CD14-positive monocyte (primary cell): Measurements from ENCODE around the gene GRXCR1. TPM values are rescaled to one million over a fixed set of nuclear protein-coding genes. Genes with fewer than 3 reads are reported as not detected.

Experiments
- DNase-seq, 3 donors: peaks; one replicate each; pipeline ENCODE4 v3.0.0-alpha.2; 2011 to 2022
- H2AFZ ChIP-seq: 2 replicates; pipeline ENCODE4 v1.6.0; 2012; ENCODE audit warnings: mild to moderate bottlenecking, low read depth, low read length, inconsistent platforms; ENCODE audit not compliant: insufficient read depth, poor library complexity, severe bottlenecking
- H3K27ac ChIP-seq, 2 donors: 1 replicate in 1 of 2; 2 replicates in 1 of 2; pipeline ENCODE4 v1.5.1; 2012 to 2013; ENCODE audit warnings: low read length in 2 of 2, control low read depth in 1 of 2, inconsistent platforms in 1 of 2, low read depth in 1 of 2, mild to moderate bottlenecking in 1 of 2
- H3K27me3 ChIP-seq, 2 donors: one replicate each; pipeline versions ENCODE4 v1.6.0 to v1.6.1; 2011 to 2013; ENCODE audit warnings: low read length in 2 of 2; ENCODE audit not compliant: control insufficient read depth in 2 of 2, insufficient read depth in 2 of 2
- H3K36me3 ChIP-seq, 2 donors: replicated peaks in 1 of 2; 1 replicate in 1 of 2; 2 replicates in 1 of 2; pipeline versions ENCODE4 v1.5.1 to v1.6.1; 2012 to 2013; ENCODE audit warnings: low read length in 2 of 2, control low read depth in 1 of 2, inconsistent platforms in 1 of 2, mild to moderate bottlenecking in 1 of 2; ENCODE audit not compliant: insufficient read depth in 2 of 2, control insufficient read depth in 1 of 2
- H3K4me1 ChIP-seq, 2 donors: 1 replicate in 1 of 2; 2 replicates in 1 of 2; pipeline versions ENCODE4 v1.5.1 to v1.6.1; 2012 to 2013; ENCODE audit warnings: low read length in 2 of 2, control low read depth in 1 of 2, inconsistent platforms in 1 of 2, mild to moderate bottlenecking in 1 of 2, moderate library complexity in 1 of 2; ENCODE audit not compliant: insufficient read depth in 2 of 2, control insufficient read depth in 1 of 2
- H3K4me2 ChIP-seq: replicated peaks from 2 replicates; pipeline ENCODE3; 2012; ENCODE audit warnings: low read length, moderate library complexity, mild to moderate bottlenecking; ENCODE audit not compliant: poor library complexity, severe bottlenecking; ENCODE audit errors: extremely low read depth
- H3K4me3 ChIP-seq, 3 experiments: fragments of 200-600 bp in 1 of 3; sonication (generic) in 1 of 3; replicated peaks in 1 of 3; 1 replicate in 2 of 3; 2 replicates in 1 of 3; pipeline ENCODE4 v1.5.1; 2011 to 2013; ENCODE audit warnings: low read length in 3 of 3, mild to moderate bottlenecking in 3 of 3, control low read depth in 2 of 3, low read depth in 2 of 3, inconsistent platforms in 1 of 3, moderate library complexity in 1 of 3
- H3K79me2 ChIP-seq: 2 replicates; pipeline ENCODE4 v1.6.0; 2012; ENCODE audit warnings: mild to moderate bottlenecking, control low read depth, inconsistent platforms, low read length, moderate library complexity; ENCODE audit not compliant: insufficient read depth
- H3K9ac ChIP-seq: 2 replicates; pipeline ENCODE4 v1.6.0; 2017; ENCODE audit warnings: low read length, mild to moderate bottlenecking; ENCODE audit not compliant: insufficient read depth, poor library complexity, severe bottlenecking
- H3K9me3 ChIP-seq, 2 donors: replicated peaks in 1 of 2; 1 replicate in 1 of 2; 2 replicates in 1 of 2; pipeline versions ENCODE4 v1.5.1 to v1.6.1; 2012 to 2013; ENCODE audit warnings: low read length in 2 of 2, control low read depth in 1 of 2; ENCODE audit not compliant: control insufficient read depth in 1 of 2, insufficient read depth in 1 of 2
- H4K20me1 ChIP-seq: 2 replicates; pipeline ENCODE4 v1.6.0; 2012; ENCODE audit warnings: mild to moderate bottlenecking, low read length, control low read depth, moderate library complexity; ENCODE audit not compliant: insufficient read depth
- H3K27ac Mint-ChIP-seq, 7 donors: one replicate each; pipeline ENCODE4 v1.8.0; 2020; ENCODE audit warnings: mild to moderate bottlenecking in 7 of 7, mixed read lengths in 7 of 7, moderate library complexity in 6 of 7, inconsistent platforms in 2 of 7
- H3K27me3 Mint-ChIP-seq, 3 donors: one replicate each; pipeline ENCODE4 v1.8.0; 2021 to 2022; ENCODE audit warnings: low read depth in 3 of 3, mild to moderate bottlenecking in 3 of 3, mixed read lengths in 3 of 3, moderate library complexity in 3 of 3, inconsistent platforms in 1 of 3
- H3K36me3 Mint-ChIP-seq, 2 donors: one replicate each; pipeline ENCODE4 v1.8.0; 2020; ENCODE audit warnings: mixed read lengths in 2 of 2, inconsistent platforms in 1 of 2, mild to moderate bottlenecking in 1 of 2
- H3K4me1 Mint-ChIP-seq: one replicate; pipeline ENCODE4 v1.8.0; 2020; ENCODE audit warnings: mild to moderate bottlenecking, mixed read lengths
- H3K4me3 Mint-ChIP-seq, 2 donors: one replicate each; pipeline ENCODE4 v1.8.0; 2020; ENCODE audit warnings: mild to moderate bottlenecking in 2 of 2, mixed read lengths in 2 of 2, moderate library complexity in 1 of 2
- H3K9me3 Mint-ChIP-seq, 7 donors: one replicate each; pipeline ENCODE4 v1.8.0; 2020 to 2022; ENCODE audit warnings: mixed read lengths in 7 of 7, mild to moderate bottlenecking in 6 of 7, moderate library complexity in 6 of 7, inconsistent platforms in 2 of 7
- CTCF ChIP-seq: fragments of 200-600 bp; IDR thresholded peaks from one replicate; pipeline ENCODE4 v1.8.0; 2022; ENCODE audit warnings: antibody characterized with exemption, mild to moderate bottlenecking
- WGBS: methylation state at CpG from one replicate; pipeline ENCODE4 v1.1.5; 2013; ENCODE audit warnings: missing lambda C conversion rate; ENCODE audit not compliant: insufficient coverage; 5-methylcytosine and 5-hydroxymethylcytosine counted together
- intact Hi-C, 2 donors: fragments of 100-400 bp; cut with micrococcal nuclease; formaldehyde crosslinking; loops; one replicate each; pipeline versions ENCODE4 v1.15.0 to v1.15.1; 2023
- polyA plus RNA-seq, 3 donors: library from polyadenylated mRNA; depleted of rRNA in 1 of 3; unstranded in 2 of 3; stranded (reverse) in 1 of 3; fragments of 300-500 nt in 2 of 3; fragments of >200 nt in 1 of 3; fragmentation: Illumina TruSeq in 2 of 3; gene quantifications; 1 replicate in 2 of 3; 2 replicates in 1 of 3; pipeline ENCODE4 v1.2.3, GENCODE V29; 2012 to 2021

GRXCR1 gene
- polyA plus RNA-seq, 3 donors: not detected

GRCh38 chr4:42891644-42892043 lies 869 bp upstream of the GRXCR1 start:
- H3K27me3 ChIP-seq: no peaks in the 10 kb centered on the region
- no peak for TF ChIP-seq CTCF
- Mint-ChIP-seq H3K4me3 (no peak overlapping the region), H3K36me3 (no peaks in the 10 kb centered on the region), H3K9me3 (peaks cover 0 to 4% (median 2%) of the 10 kb centered on the region in 7 donors), H3K27ac (no peak overlapping the region), H3K4me1 (no peaks in the 10 kb centered on the region), H3K27me3 (peaks cover 0 to 2% (median 0%) of the 10 kb centered on the region in 3 donors)
- H3K36me3 ChIP-seq: no peaks in the 10 kb centered on the region
- H3K4me1 ChIP-seq: no peaks in the 10 kb centered on the region
- no peak overlapping the region for H3K4me3 ChIP-seq
- intact Hi-C loops: no loop called here
- H3K79me2 ChIP-seq: no peaks in the 10 kb centered on the region
- H4K20me1 ChIP-seq: no peaks in the 10 kb centered on the region
- H3K27ac ChIP-seq: no peak overlapping the region
- H3K9ac ChIP-seq: no peak overlapping the region
- 70% methylated on average over 1 of the region's 2 CpGs for WGBS
- peaks cover 0 to 3% of the 10 kb centered on the region in 2 donors for H3K9me3 ChIP-seq
- no peak for DNase-seq
- H2AFZ ChIP-seq: no peak overlapping the region
- H3K4me2 ChIP-seq: no peak overlapping the region

- no peak overlapping the region for H3K9ac ChIP-seq
- H3K27me3 ChIP-seq: no peaks in the 10 kb centered on the region
- TF ChIP-seq CTCF: no peak
- no peak overlapping the region for H3K27ac Mint-ChIP-seq
- no peak overlapping the region for H2AFZ ChIP-seq
- intact Hi-C loops: no loop called here
- no peak overlapping the region for H3K4me3 Mint-ChIP-seq
- no peak overlapping the region for H3K4me2 ChIP-seq
- no peaks in the 10 kb centered on the region for H3K79me2 ChIP-seq
- peaks cover 0 to under 1% (median 0%) of the 10 kb centered on the region in 3 donors for H3K27me3 Mint-ChIP-seq
- H3K4me3 ChIP-seq: no peak overlapping the region
- H3K4me1 ChIP-seq: no peaks in the 10 kb centered on the region
- DNase-seq: no peak
- no peak overlapping the region for H3K27ac ChIP-seq
- H3K9me3 Mint-ChIP-seq: peaks cover 0 to 3% (median 0%) of the 10 kb centered on the region in 7 donors
- no peaks in the 10 kb centered on the region for H3K4me1 Mint-ChIP-seq
- H3K36me3 ChIP-seq: no peaks in the 10 kb centered on the region
- no peaks in the 10 kb centered on the region for H3K9me3 ChIP-seq
- H3K36me3 Mint-ChIP-seq: no peaks in the 10 kb centered on the region
- H4K20me1 ChIP-seq: no peaks in the 10 kb centered on the region
These were observed 2.9 kb downstream of the GRXCR1 start for GRCh38 chr4:42895452-42895851.
